GM19023 (cell line): ENCODE results near the gene CACNA1B.
"Not testable (repeated sequence)": the region's sequence is repeated elsewhere in the genome, so short reads cannot be mapped to it uniquely, and the experiment has no call there.

Source experiments
- ATAC-seq: cut with Tn5 transposase; IDR thresholded peaks from one replicate; pipeline ENCODE4 v1.9.1; 2021; ENCODE audit warnings: mild to moderate bottlenecking, moderate library complexity; ENCODE audit not compliant: unreplicated experiment

CACNA1B gene

DNA sequence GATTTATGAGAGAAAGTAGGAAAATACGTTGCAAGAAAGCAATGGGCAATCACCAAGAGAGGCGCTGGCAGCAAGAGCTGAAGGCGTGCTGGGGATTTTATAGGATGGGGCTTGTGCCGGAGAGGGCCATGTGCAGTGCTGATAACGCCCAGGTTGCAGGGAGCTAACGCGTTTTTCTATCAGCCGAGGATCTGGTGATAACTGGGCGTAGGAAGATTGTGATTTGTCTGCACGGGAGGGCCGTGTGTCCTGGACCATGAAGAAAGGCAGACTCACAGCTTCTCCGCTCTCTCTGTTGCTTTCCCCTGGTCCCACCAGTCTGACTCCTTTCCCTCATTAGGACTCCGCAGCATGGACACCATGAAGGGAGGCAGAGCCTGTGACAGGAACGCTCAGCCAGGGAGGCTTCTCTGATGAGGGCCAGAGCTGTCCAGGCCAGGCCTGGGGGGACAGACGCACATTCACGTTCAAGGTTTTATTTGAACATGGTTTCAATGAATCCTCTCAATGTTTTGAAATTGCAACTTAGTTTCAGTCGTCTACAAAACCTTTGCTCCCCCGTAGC lies 11.9 kb upstream of the CACNA1B start:
- no peak for ATAC-seq

DNA sequence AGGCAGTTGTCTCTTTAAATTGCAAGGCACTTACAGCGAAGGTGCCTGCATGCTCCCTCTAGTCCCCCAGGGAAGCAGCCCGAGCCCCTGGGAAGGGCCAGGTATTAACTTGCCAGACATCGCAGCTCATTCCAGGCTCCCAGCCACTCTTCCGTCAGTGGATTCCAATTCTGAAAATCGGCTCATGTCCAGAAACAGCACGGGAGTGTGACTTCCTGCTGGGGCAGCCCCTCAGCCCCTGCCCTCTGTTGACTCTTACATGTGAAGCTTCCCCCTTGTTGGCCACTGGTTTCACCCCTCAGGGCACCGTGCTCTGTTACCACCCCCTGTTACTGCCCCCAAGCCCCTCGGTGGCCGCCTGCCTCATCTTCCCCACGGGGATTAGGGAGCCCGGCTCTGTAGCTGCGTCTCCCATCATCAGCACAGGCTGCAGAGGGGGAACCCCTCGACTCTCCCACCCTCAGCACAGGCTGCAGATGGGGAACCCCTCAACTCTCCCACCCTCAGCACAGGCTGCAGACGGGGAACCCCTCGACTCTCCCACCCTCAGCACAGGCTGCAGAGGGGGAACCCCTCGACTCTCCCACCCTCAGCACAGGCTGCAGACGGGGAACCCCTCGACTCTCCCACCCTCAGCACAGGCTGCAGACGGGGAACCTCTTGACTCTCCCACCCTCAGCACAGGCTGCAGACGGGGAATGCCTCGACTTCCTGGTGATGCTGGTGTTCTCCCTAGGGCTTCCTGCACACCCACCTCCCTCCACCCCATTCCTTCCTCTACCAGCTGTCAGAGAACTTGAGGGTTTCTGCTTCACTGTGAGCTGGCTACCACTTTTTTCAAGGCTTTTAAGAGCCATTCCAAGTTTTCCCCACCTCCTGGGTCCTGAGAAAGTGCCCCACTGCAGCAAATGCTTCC lies 11.1 kb upstream of the CACNA1B start:
- no peak for ATAC-seq

GRCh38 chr9:137870432-137870831 lies 7.2 kb upstream of the CACNA1B start:
- ATAC-seq, result no peak

- no peak for ATAC-seq
Observed at GRCh38 chr9:137872296-137872695, 5.3 kb upstream of the CACNA1B start.

GRCh38 chr9:137873408-137873807 lies 4.2 kb upstream of the CACNA1B start:
- no peak for ATAC-seq

GRCh38 chr9:137873858-137874362 lies 3.7 kb upstream of the CACNA1B start:
- ATAC-seq, result no peak

DNA sequence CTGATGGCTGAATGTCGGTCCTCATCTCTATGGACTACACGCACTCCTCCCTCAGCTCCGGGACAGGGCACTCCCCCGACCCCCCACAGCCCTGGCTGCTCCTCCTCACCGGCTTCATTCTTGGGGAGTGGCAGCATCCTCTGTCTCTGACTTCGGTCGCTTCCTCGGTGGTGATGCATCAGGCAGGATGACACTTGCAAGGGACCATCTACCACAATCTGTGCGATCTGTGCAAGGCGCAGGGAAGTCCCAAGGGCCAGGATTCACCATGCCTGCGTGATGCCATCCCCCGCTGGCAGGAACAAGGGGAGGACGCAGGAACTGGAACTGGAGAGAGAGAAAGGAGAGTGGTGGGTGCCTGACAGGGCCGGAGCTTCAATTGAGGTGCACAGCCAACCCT lies 2.2 kb upstream of the CACNA1B start:
- ATAC-seq, result no peak

DNA sequence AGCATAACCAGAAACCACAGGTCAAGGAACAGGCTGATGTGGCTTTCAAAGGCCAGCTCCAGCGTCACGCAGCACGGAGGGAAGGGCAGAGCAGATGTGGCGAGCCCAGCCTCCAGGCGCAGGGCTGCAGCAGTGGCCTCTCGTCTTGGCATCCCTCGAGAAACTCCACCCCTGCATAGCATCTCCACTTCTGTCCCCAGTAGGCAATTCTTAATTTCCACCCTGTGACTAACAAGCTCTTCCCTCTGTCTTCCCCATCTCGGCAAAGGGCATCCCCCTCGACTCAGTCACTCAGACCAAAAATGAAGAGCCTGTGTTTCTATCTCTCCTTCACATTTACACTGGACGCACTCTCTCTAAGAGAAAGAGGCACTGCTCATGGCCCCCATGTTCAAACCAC lies 1.7 kb upstream of the CACNA1B start:
- no peak for ATAC-seq

GRCh38 chr9:137876269-137876668 lies 1.3 kb upstream of the CACNA1B start:
- no peak for ATAC-seq

GRCh38 chr9:137876781-137877386 lies 698 bp upstream of the CACNA1B start:
- no peak for ATAC-seq

DNA sequence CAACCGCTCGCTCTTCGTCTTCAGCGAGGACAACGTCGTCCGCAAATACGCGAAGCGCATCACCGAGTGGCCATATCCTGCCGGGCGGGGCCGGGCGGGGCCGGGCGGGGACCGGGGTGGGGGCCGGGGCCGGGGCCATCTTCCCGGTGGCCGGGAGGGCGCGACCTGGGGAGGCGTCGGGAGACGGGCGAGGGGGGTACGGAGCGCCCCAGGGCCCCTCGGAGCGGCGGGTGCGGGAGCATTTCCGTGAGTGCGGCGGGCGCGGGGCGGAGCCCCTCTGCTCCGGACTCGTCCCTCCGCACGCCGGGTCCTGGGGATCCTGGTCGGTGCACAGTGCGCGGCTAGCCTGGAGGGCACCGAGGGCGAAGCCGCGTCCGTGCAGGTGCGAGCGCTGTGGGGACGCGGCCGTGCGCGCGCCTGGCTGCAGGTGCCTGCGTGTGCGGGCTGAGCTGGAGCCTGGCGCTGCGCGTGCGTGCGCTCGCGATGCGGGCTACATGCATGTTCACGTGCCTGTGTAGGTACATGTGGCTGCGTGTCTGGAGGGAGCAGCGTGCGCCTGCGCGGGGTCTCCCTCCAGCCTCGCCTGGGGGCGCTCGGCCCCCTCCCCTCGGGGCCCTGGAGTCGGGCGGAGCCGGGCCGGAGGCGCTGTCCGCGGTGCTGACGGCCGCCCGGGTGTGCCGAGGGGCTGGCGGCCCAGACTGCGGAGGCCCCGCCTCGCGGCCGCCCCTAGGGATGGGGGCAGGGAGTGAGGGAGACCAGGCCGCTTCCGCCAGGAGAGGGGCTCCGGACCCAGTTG lies 762 bp downstream of the CACNA1B start:
- ATAC-seq, result no peak

- ATAC-seq, result no peak
Observed at GRCh38 chr9:137879052-137879451, 1.5 kb downstream of the CACNA1B start.

DNA sequence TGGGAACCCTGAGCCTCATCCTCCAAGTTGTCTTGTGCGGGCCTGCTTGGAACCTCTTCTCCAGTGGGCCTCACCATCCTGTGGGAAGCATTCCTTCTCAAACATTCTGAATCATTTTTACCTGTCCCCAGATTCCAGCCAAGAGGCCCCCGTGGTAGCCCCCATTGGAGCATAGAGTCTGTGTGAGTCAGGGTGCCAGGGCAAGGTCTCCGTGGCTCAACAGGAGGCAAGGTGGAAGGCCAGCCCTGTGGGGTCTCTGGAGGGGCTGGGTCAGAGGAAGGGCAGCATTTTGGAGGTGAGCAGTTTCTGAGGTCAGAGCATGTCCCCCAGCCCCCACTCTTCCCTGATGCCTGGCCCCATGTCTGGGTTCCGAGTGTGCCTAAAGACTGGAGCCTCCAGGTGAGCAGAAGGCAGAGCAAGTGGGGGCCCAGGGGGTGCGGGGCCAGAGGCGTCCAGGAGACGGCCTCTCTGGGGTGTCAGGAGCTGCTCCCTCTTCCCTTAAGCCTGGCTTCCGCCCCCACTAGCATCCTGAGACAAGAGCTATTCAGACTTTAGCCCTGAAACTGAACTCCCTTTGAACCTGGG lies 2.1 kb downstream of the CACNA1B start:
- no peak for ATAC-seq

DNA sequence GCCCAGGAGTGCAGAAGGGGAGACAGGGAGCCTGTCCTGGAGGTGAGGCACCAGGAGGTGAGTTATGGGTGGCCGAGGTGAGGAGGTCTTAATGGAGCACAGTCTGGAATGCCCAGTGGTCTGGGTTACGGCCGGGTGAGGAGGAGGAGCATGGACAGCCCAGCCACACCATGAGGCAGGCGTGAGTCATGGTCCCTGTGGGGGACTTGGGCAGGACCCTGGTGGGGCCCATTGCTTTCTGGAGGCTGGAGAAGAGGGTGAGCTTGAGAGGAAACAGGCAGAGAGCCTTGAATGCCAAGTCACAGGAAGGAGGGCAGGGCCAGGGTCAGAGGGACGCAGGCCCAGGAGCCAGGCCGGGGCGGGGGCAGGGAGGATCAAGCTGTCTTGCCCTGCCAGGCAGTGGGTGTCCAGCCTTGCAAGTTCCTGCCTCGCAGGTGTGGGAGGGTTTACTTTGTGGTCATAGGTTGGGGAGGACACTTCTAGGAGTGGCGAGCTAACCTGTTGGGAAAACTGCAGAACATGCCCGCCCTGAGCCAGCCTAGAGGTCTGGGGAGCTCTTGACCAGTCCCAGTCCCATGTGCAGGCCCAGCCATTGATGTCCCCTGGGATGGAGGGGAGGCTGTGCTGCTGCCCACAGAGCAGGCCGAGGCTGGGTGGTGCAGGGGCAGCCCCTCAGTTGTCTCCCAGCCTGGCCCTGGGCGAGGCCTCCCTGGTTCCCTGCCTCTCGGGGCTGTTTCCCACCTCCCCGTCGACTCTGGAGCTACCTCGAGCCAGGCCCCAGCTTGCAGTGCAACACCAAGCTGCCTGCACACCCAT lies 2.8 kb downstream of the CACNA1B start:
- no peak for ATAC-seq

GRCh38 chr9:137880976-137881530 lies 3.5 kb downstream of the CACNA1B start:
- ATAC-seq, result no peak

GRCh38 chr9:137881591-137882505 lies 4.3 kb downstream of the CACNA1B start:
- ATAC-seq, result no peak

DNA sequence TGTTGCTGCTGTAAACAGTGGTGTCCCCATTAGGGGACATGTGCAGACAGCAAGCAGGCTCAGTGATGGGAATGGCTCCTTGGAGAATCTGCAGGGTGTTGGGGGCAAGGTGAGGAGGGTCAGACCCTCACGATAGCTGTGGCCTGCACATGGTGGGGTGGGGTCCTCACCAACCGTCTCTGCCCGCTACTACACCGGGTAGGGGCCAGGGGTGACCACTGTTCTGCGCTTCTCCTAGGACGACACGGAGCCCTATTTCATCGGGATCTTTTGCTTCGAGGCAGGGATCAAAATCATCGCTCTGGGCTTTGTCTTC lies 4.9 kb downstream of the CACNA1B start:
- no peak for ATAC-seq

DNA sequence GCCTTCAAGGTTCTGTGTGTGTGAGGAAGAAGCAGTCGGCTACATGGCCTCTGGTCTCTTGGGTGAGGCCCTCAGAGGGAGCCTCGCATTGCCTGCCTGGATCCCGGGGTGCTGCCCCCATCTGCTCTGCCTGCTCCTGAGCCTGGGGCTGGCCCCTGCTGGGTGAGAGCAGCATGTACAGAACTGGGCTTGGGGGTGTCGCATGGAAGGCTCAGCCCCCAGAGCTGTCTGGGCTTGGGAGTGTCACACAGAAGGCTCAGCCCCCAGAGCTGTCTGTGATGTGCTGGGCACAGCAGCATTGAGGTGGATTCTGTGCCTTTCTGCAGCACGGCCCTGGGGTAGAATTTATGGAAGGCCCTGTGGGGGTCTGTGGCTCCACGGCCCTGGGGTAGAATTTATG lies 6.4 kb downstream of the CACNA1B start:
- ATAC-seq, result not testable (repeated sequence)

DNA sequence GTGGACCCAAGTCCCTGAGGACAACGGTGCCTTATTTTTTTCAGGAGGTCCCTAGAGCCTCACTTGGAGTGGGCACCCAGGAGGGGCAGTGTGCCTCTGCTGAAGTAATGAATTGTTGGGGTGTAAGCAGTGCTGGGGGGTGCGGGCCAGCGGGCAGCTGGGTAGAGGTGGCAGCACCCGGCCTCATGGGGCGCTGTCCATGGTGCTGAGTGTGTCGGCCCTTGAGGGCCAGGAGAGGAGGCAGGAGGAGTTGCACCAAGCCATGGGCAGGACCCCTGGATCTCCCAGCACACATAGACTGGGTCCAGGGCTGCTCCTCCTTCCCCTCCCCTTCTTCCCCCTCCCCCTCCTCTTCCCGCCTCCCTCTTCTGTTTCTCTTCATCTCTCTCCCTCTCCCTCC lies 7.0 kb downstream of the CACNA1B start:
- not testable (repeated sequence) for ATAC-seq
